ENCODE measurements around the gene CEP170B. TPM values are rescaled to one million over a fixed set of nuclear protein-coding genes. Genes with fewer than 3 reads are reported as not detected.
A peak's percentile ranks its signal among the peaks of the same experiment; 100 is the strongest.

The CEP170B gene
- total RNA-seq, 2 donors from 2014 or later, result 29.1 to 81.2 TPM

GRCh38 chr14:104859900-104860299 is 5.2 kb upstream of the CEP170B start:
- TF ChIP-seq POLR2A (IDR thresholded peaks at IDR 0.05) (no peak), POLR2AphosphoS5 (IDR thresholded peaks at IDR 0.05) (no peak), CTCF (IDR thresholded peaks at IDR 0.05) (no peak)
- WGBS, result 95% methylated on average over 4 of the region's 4 CpGs
- DNase-seq (ENCODE audit: low spot score), result no peak
- Histone ChIP-seq H3K27me3 (replicated peaks; ENCODE audit: insufficient read depth) (no peaks in the 10 kb centered on the region), H3K27ac (no peak overlapping the region), H3K4me1 (replicated peaks) (no peaks in the 10 kb centered on the region), H3K9me3 (no peaks in the 10 kb centered on the region), H3K4me3 (no peak overlapping the region), H3K36me3 (no peaks in the 10 kb centered on the region)
- intact Hi-C loops (cut with DNase I), result no loop called here

DNA sequence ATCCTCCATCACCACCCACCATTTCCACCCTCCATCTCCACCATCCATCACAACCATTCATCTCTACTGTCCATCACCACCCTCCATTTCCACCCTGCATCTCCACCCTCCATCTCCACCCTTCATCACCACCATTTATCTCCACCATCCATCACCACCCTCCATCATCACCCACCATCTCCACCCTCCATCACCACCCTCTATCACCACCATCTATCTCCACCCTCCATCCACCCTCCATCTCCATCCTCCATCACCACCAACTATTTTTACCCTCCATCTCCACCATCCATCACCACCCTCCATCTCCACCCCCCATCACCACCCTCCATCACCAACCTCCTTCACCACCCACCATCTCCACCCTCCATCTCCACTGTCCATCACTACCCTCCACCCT is 4.7 kb upstream of the CEP170B start:
- H3K4me3 ChIP-seq, result no peak overlapping the region
- no peaks in the 10 kb centered on the region for H3K9me3 ChIP-seq
- H3K27ac ChIP-seq, result no peak overlapping the region
- intact Hi-C loops (cut with DNase I), result no loop called here
- H3K27me3 ChIP-seq (replicated peaks; ENCODE audit: insufficient read depth), result no peaks in the 10 kb centered on the region
- DNase-seq (ENCODE audit: low spot score), result no peak
- no peaks in the 10 kb centered on the region for H3K36me3 ChIP-seq
- H3K4me1 ChIP-seq (replicated peaks), result no peaks in the 10 kb centered on the region
- TF ChIP-seq POLR2A (IDR thresholded peaks at IDR 0.05) (no peak), POLR2AphosphoS5 (IDR thresholded peaks at IDR 0.05) (no peak), CTCF (IDR thresholded peaks at IDR 0.05) (no peak)

DNA sequence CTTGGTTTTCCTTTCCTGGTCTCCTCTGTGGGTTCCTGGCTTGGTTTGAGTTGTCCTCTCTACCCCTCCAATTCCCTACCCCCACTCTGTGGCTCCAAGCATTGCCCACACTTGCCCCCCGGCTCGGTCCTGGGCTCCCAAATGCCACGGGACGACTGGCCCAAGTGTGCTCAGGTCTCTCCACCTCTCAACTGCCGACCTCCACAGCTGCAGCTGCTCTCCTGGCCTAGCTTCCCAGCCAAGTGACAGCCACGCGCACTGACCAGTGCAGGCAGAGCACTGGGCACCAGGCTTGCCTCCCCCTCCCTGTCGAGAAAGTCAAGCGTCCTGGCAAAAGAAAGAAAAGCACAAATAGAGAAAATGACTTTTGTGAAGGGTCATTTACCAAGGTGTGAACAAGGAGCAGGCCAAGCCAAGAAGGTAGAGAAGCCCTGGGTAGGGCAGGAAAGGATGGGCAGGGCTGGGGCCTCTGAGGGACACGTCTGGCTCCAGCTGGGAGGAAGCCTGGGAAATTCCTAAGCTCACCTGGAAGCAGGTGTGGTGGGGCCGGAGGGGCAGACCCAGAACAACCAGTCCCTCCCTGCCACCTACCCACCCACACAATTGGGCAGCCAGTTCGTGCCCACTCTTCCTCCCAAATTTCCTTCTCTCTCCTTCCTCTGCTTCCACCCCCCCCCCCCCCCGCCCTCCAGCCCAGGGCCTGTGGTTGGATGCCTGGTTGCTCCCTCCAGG is 1.8 kb upstream of the CEP170B start:
- Histone ChIP-seq H3K4me1 (replicated peaks) (peaks cover 10% of the 10 kb centered on the region), H3K4me3 (no peak overlapping the region), H3K9me3 (no peaks in the 10 kb centered on the region), H3K27me3 (replicated peaks; ENCODE audit: insufficient read depth) (no peaks in the 10 kb centered on the region), H3K27ac (no peak overlapping the region), H3K36me3 (no peaks in the 10 kb centered on the region)
- WGBS, result 78% methylated on average over 13 of the region's 13 CpGs
- TF ChIP-seq POLR2AphosphoS5 (IDR thresholded peaks at IDR 0.05), result no peak
- no peak for TF ChIP-seq CTCF (IDR thresholded peaks at IDR 0.05)
- no peak for TF ChIP-seq POLR2A (IDR thresholded peaks at IDR 0.05)
- DNase-seq (ENCODE audit: low spot score), result no peak
- intact Hi-C loops (cut with DNase I), result no loop called here

DNA sequence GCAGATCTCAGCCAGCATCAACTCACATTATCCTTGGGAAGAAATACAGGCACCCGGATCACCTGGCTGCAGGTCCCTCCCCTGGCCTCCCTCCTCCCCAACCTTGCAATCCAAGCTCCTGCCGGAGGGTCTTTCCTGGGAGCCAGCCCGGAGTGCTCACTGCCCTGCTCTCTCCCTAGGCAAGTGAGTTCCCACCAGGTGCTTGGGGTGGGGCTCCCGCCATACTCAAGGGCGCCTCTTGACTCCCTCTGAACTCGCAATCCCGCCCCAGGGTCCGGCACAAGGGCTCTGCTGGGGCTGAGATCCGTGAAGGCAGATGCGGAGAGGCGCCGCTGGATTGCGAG is 1.2 kb upstream of the CEP170B start:
- Histone ChIP-seq H3K4me3 (peak overlapping the region; percentile 69 to 85), H3K4me1 (replicated peaks) (peaks cover 10% of the 10 kb centered on the region), H3K27ac (peak overlapping the region; percentile 70 to 72), H3K9me3 (no peaks in the 10 kb centered on the region), H3K27me3 (replicated peaks; ENCODE audit: insufficient read depth) (no peaks in the 10 kb centered on the region), H3K36me3 (no peaks in the 10 kb centered on the region)
- no peak for TF ChIP-seq CTCF (IDR thresholded peaks at IDR 0.05)
- TF ChIP-seq POLR2A (IDR thresholded peaks at IDR 0.05), result no peak
- no peak for TF ChIP-seq POLR2AphosphoS5 (IDR thresholded peaks at IDR 0.05)
- 17% methylated on average over 12 of the region's 13 CpGs for WGBS
- no peak for DNase-seq (ENCODE audit: low spot score)
- intact Hi-C loops (cut with DNase I), result no loop called here

Data from prostate gland (tissue), 2 donors.